ENCODE results near the gene TIMM29.

- TF ChIP-seq POLR2AphosphoS5 (IDR thresholded peaks at IDR 0.05) (no peak), RAD21 (conservative IDR thresholded peaks at IDR 0.05) (no peak), MXI1 (conservative IDR thresholded peaks at IDR 0.05; ENCODE audit: poor library complexity, severe bottlenecking) (no peak), CTCF (IDR thresholded peaks at IDR 0.05; ENCODE audit: poor library complexity, severe bottlenecking) (no peak)
Observed at GRCh38 chr19:10889880-10890279, 38.7 kb upstream of the TIMM29 start.

Measured in neural cell (in vitro differentiated cells).